OCI-LY1 (cell line): ENCODE measurements around the gene ZFP92.

Experiments used
- EZH2 ChIP-seq: fragments of 200-600 bp; sonication (generic), shearing (Covaris generic); IDR thresholded peaks from 2 replicates; pipeline ENCODE4 v1.8.0; 2017; ENCODE audit warnings: borderline replicate concordance, mixed run types, mild to moderate bottlenecking, antibody characterized with exemption, low read length, moderate library complexity, mixed read lengths
- TF ChIP-seq, protein P1 (sequence below): fragments of 200-600 bp; sonication (generic), shearing (Covaris generic); IDR thresholded peaks from 2 replicates; pipeline ENCODE4 v1.5.1; 2017; ENCODE audit warnings: mild to moderate bottlenecking, antibody characterized with exemption, low read length, moderate library complexity, mixed read lengths

DNA sequence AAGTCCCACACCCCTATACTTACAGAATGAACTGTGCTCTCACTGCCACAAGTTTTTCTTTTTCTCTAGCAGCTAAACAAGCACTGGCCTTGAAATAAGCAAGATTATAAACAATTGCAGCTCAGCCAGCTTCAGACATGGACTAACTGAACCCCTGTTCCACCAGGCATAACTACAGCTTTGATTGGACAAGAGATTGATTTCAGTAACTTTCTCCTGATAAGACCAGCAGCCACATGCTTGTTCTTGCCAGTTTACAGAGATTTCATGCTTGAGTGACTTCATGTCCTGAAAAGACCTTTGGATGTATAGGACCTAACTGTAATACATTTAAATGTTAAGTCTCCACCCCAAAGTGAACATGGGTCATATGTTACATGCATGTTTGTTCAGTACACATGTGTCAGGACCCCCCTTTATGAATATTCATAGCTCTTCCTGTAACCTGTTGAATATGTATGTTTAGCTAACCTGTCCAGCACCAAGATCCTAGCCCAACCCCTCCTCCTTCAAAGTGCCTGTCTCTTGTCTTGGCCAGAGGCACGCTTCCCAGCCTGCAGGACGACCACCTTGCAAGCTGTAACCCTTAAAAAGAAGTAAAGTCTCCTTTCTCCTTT, 49.4 kb upstream of the ZFP92 start:
- TF ChIP-seq, protein P1, sequence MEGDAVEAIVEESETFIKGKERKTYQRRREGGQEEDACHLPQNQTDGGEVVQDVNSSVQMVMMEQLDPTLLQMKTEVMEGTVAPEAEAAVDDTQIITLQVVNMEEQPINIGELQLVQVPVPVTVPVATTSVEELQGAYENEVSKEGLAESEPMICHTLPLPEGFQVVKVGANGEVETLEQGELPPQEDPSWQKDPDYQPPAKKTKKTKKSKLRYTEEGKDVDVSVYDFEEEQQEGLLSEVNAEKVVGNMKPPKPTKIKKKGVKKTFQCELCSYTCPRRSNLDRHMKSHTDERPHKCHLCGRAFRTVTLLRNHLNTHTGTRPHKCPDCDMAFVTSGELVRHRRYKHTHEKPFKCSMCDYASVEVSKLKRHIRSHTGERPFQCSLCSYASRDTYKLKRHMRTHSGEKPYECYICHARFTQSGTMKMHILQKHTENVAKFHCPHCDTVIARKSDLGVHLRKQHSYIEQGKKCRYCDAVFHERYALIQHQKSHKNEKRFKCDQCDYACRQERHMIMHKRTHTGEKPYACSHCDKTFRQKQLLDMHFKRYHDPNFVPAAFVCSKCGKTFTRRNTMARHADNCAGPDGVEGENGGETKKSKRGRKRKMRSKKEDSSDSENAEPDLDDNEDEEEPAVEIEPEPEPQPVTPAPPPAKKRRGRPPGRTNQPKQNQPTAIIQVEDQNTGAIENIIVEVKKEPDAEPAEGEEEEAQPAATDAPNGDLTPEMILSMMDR, result no peak
- TF ChIP-seq EZH2, result no peak
